ENCODE data around the gene FNIP2. TPM values are rescaled to one million over a fixed set of nuclear protein-coding genes. Genes with fewer than 3 reads are reported as not detected.

Gene FNIP2
- polyA plus RNA-seq, 1 of the 3 experiments (the other 2 are of a cell fraction) = 0.97 TPM

- CTCF ChIA-PET = no interaction called here
Measured at GRCh38 chr4:158948071-158948470, 179.2 kb downstream of the FNIP2 start.

More at GRCh38 chr4:158948071-158948470, 179.2 kb downstream of the FNIP2 start:
- Histone ChIP-seq H3K79me2 (ENCODE audit: insufficient read depth) (no peaks in the 10 kb centered on the region), H3K4me3 (ENCODE audit: low read depth in 2 of 2, low read length in 1 of 2) (no peak overlapping the region), H3K9me2 (no peaks in the 10 kb centered on the region), H2AFZ (ENCODE audit: low read depth) (no peak overlapping the region), H3K4me1 (ENCODE audit: control insufficient read depth in 1 of 2, insufficient read depth in 2 of 2, low read depth in 1 of 2, low read length in 1 of 2) (no peaks in the 10 kb centered on the region), H3K4me2 (no peak overlapping the region), H3F3A (replicated peaks; ENCODE audit: insufficient read depth) (no peaks in the 10 kb centered on the region), H3K27me3 (ENCODE audit: insufficient read depth) (no peaks in the 10 kb centered on the region), H3K9me3 (no peaks in the 10 kb centered on the region; the same call in 1 of the 2 replicates), H3K27ac (ENCODE audit: low read depth in 2 of 2, low read length in 1 of 2) (no peak overlapping the region), H3K9ac (no peak overlapping the region), H4K20me1 (ENCODE audit: insufficient read depth) (no peaks in the 10 kb centered on the region), H3K36me3 (replicated peaks in 1 of 2; ENCODE audit: control insufficient read depth in 1 of 2, insufficient read depth in 2 of 2, low read length in 1 of 2) (no peaks in the 10 kb centered on the region)
- WGBS (ENCODE audit: low lambda C conversion rate) = 81% methylated on average over 2 of the region's 2 CpGs
- POLR2A ChIA-PET = no interaction called here
- TF ChIP-seq GABPA (IDR thresholded peaks at IDR 0.05; ENCODE audit: low read depth) = no peak
- no peak for TF ChIP-seq FOXM1 (IDR thresholded peaks at IDR 0.05; ENCODE audit: low read depth)
- no peak for TF ChIP-seq SMC3 (IDR thresholded peaks at IDR 0.05; ENCODE audit: low read depth, low read length)
- no peak for TF ChIP-seq CTCF (IDR thresholded peaks at IDR 0.05)
- TF ChIP-seq GATA2 (CRISPR knock-in tag; IDR thresholded peaks at IDR 0.05) = no peak
- no peak for TF ChIP-seq MXI1 (IDR thresholded peaks at IDR 0.05; ENCODE audit: low read depth, low read length)
- TF ChIP-seq, protein P1, sequence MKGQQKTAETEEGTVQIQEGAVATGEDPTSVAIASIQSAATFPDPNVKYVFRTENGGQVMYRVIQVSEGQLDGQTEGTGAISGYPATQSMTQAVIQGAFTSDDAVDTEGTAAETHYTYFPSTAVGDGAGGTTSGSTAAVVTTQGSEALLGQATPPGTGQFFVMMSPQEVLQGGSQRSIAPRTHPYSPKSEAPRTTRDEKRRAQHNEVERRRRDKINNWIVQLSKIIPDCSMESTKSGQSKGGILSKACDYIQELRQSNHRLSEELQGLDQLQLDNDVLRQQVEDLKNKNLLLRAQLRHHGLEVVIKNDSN (IDR thresholded peaks at IDR 0.05; ENCODE audit: borderline replicate concordance, low read depth) = no peak
- no peak for TF ChIP-seq JUND (IDR thresholded peaks at IDR 0.05)
- TF ChIP-seq ZBTB33 (IDR thresholded peaks at IDR 0.05; ENCODE audit: borderline replicate concordance, low read depth) = no peak
- TF ChIP-seq FOSL2 (IDR thresholded peaks at IDR 0.05; ENCODE audit: borderline replicate concordance, low read depth) = no peak
- TF ChIP-seq, protein P2, sequence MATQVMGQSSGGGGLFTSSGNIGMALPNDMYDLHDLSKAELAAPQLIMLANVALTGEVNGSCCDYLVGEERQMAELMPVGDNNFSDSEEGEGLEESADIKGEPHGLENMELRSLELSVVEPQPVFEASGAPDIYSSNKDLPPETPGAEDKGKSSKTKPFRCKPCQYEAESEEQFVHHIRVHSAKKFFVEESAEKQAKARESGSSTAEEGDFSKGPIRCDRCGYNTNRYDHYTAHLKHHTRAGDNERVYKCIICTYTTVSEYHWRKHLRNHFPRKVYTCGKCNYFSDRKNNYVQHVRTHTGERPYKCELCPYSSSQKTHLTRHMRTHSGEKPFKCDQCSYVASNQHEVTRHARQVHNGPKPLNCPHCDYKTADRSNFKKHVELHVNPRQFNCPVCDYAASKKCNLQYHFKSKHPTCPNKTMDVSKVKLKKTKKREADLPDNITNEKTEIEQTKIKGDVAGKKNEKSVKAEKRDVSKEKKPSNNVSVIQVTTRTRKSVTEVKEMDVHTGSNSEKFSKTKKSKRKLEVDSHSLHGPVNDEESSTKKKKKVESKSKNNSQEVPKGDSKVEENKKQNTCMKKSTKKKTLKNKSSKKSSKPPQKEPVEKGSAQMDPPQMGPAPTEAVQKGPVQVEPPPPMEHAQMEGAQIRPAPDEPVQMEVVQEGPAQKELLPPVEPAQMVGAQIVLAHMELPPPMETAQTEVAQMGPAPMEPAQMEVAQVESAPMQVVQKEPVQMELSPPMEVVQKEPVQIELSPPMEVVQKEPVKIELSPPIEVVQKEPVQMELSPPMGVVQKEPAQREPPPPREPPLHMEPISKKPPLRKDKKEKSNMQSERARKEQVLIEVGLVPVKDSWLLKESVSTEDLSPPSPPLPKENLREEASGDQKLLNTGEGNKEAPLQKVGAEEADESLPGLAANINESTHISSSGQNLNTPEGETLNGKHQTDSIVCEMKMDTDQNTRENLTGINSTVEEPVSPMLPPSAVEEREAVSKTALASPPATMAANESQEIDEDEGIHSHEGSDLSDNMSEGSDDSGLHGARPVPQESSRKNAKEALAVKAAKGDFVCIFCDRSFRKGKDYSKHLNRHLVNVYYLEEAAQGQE (IDR thresholded peaks at IDR 0.05; ENCODE audit: low read depth, low read length) = no peak
- TF ChIP-seq ELF1 (IDR thresholded peaks at IDR 0.05) = no peak
- TF ChIP-seq SIN3A (IDR thresholded peaks at IDR 0.05; ENCODE audit: borderline replicate concordance, low read depth, low read length) = no peak
- TF ChIP-seq TCF12 (IDR thresholded peaks at IDR 0.05) = no peak
- no peak for TF ChIP-seq TAF1 (IDR thresholded peaks at IDR 0.05; ENCODE audit: borderline replicate concordance, low read depth, low read length)
- no peak for TF ChIP-seq EP300 (IDR thresholded peaks at IDR 0.05; ENCODE audit: borderline replicate concordance in 1 of 2, low read depth in 1 of 2, low read length in 1 of 2)
- no peak for DNase-seq

All from SK-N-SH (cell line).